Measurements from ENCODE around the gene FOSL1.

Gene FOSL1

GRCh38 chr11:65859095-65859811 is 40.9 kb downstream of the FOSL1 start:
- DNase-seq (ENCODE audit: low read depth in 1 of 2, low spot score in 1 of 2), result peak; percentile 98 to 99
- H3K27ac ChIP-seq (replicated peaks), result peak overlapping the region; percentile 94
- H3K4me3 ChIP-seq (replicated peaks; ENCODE audit: insufficient read depth, low read length), result peak overlapping the region; percentile 91
- H3K27me3 ChIP-seq (ENCODE audit: insufficient read depth, poor library complexity, severe bottlenecking), result no peaks in the 10 kb centered on the region
- TF ChIP-seq SPI1 (IDR thresholded peaks at IDR 0.05; ENCODE audit: borderline replicate concordance, low read depth) (peak; percentile 55; the same call in 1 of the 2 replicates), REST (IDR thresholded peaks at IDR 0.05; ENCODE audit: insufficient replicate concordance, low read depth) (no peak), POLR2AphosphoS5 (IDR thresholded peaks at IDR 0.05; ENCODE audit: low read depth) (peak; percentile 41)

GRCh38 chr11:65858681-65859087 is 41.5 kb downstream of the FOSL1 start:
- no peak for DNase-seq (ENCODE audit: low read depth in 1 of 2, low spot score in 1 of 2)
- no peak for TF ChIP-seq POLR2AphosphoS5 (IDR thresholded peaks at IDR 0.05; ENCODE audit: low read depth)
- TF ChIP-seq GABPA (IDR thresholded peaks at IDR 0.05; ENCODE audit: low read depth), result no peak
- no peak for TF ChIP-seq SPI1 (IDR thresholded peaks at IDR 0.05; ENCODE audit: borderline replicate concordance, low read depth)
- no peak for TF ChIP-seq CTCF (IDR thresholded peaks at IDR 0.05; ENCODE audit: insufficient read depth, low read length)
- TF ChIP-seq REST (IDR thresholded peaks at IDR 0.05; ENCODE audit: insufficient replicate concordance, low read depth), result no peak
- no peaks in the 10 kb centered on the region for H3K27me3 ChIP-seq (ENCODE audit: insufficient read depth, poor library complexity, severe bottlenecking)
- peak overlapping the region; percentile 94 for H3K27ac ChIP-seq (replicated peaks)
- H3K4me3 ChIP-seq (replicated peaks; ENCODE audit: insufficient read depth, low read length), result peak overlapping the region; percentile 91

GRCh38 chr11:65857853-65858680 is 42.1 kb downstream of the FOSL1 start, which contains the start of gene CFL1:
CFL1 (minus strand) TSS chr11:65858180; CDS start chr11:65858099, 81 bp downstream.
- TF ChIP-seq CTCF (IDR thresholded peaks at IDR 0.05; ENCODE audit: insufficient read depth, low read length) (no peak), GABPA (IDR thresholded peaks at IDR 0.05; ENCODE audit: low read depth) (peak; percentile 93), REST (IDR thresholded peaks at IDR 0.05; ENCODE audit: insufficient replicate concordance, low read depth) (peak; percentile 62), SPI1 (IDR thresholded peaks at IDR 0.05; ENCODE audit: borderline replicate concordance, low read depth) (peak; percentile 22; the same call in 1 of the 2 replicates), POLR2AphosphoS5 (IDR thresholded peaks at IDR 0.05; ENCODE audit: low read depth) (peak; percentile 98)
- Histone ChIP-seq H3K4me3 (replicated peaks; ENCODE audit: insufficient read depth, low read length) (peak within 1 kb of the TSS; percentile 91), H3K27ac (replicated peaks) (peak within 1 kb of the TSS; percentile 94), H3K27me3 (ENCODE audit: insufficient read depth, poor library complexity, severe bottlenecking) (no peaks in the 10 kb centered on the region)
- DNase-seq (ENCODE audit: low read depth in 1 of 2, low spot score in 1 of 2), result peak; percentile 95 to 98
